ENCODE results near the gene TMEM120A.

The TMEM120A gene

DNA sequence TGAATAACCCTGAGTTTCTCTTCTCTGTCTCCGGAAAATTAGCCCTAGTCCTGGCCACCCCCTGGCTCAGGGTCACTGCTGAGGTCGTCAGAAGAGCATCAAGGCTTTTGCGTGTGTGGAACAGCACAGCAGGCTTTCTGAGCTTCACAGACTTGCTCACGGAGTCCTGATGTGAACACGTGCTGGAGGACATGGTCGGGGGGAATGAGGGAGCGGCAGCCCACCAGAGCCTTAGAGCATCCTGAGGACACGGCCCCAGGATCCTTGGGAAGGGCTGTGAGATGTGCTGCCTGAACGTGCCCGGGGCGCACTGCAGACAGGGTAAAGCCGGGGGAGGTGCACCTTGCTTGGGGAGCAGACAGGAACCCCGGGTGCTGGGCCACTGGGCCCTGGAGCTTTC lies 28.8 kb downstream of the TMEM120A start:
- intact Hi-C loops (cut with DNase I), result no loop called here

DNA sequence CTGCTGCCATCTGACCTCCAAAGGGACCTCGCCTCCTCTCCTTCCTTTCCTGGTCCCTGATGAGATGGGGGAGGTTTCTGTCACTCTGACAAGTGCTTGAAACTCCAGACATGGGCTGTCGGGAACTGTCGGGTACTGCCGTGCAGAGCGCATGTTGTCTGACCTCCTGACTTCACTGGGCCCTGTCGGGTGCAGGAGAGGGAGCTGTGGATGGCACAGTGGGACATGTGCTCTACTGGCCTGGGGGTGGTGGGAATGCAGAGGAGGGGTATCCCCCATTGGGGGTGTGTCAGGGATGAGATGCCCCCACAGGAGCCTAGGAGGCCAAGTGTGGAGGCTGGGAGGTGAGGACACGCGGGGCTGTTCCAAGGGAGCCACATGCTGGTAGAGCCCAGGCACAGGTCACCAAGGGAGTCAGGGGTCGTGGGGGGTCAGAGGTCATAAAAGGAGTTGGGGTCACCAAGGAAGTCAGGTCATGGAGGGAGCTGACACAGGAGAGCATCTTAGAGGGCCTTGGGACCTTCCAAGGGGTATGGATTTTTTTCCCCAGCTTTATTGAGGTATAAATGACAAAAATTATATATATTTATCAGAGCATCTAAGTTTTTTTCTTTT lies 30.9 kb downstream of the TMEM120A start:
- DNase-seq, result no peak
- intact Hi-C loops (cut with DNase I), result no loop called here

More for the DNA sequence above, 28.8 kb downstream of the TMEM120A start:
- peak in 1 of 10 donors; percentile 79 for DNase-seq

GRCh38 chr7:75962607-75963380 lies 31.6 kb downstream of the TMEM120A start:
- intact Hi-C loops (cut with DNase I), result no loop called here

GRCh38 chr7:75961218-75961617 lies 33.2 kb downstream of the TMEM120A start:
- no peak for DNase-seq
- intact Hi-C loops (cut with DNase I), result no loop called here

More at GRCh38 chr7:75962607-75963380, 31.6 kb downstream of the TMEM120A start:
- peak in 1 of 10 donors; percentile 70 for DNase-seq

GRCh38 chr7:75960372-75960771 lies 34.0 kb downstream of the TMEM120A start:
- no peak for DNase-seq
- intact Hi-C loops (cut with DNase I), result no loop called here

GRCh38 chr7:75958802-75959543 lies 35.4 kb downstream of the TMEM120A start:
- intact Hi-C loops (cut with DNase I), result no loop called here
- no peak for DNase-seq

GRCh38 chr7:75957021-75957736 lies 37.2 kb downstream of the TMEM120A start:
- peak in 1 of 10 donors; percentile 71 for DNase-seq
- intact Hi-C loops (cut with DNase I), result no loop called here

- peak in 1 of 10 donors; percentile 74 for DNase-seq
- intact Hi-C loops (cut with DNase I), result no loop called here
These were observed 39.0 kb downstream of the TMEM120A start for GRCh38 chr7:75955331-75955955.

GRCh38 chr7:75953931-75954330 lies 40.5 kb downstream of the TMEM120A start:
- no peak for DNase-seq
- intact Hi-C loops (cut with DNase I), result no loop called here

GRCh38 chr7:75953431-75953830 lies 41.0 kb downstream of the TMEM120A start:
- intact Hi-C loops (cut with DNase I), result no loop called here
- DNase-seq, result no peak

DNA sequence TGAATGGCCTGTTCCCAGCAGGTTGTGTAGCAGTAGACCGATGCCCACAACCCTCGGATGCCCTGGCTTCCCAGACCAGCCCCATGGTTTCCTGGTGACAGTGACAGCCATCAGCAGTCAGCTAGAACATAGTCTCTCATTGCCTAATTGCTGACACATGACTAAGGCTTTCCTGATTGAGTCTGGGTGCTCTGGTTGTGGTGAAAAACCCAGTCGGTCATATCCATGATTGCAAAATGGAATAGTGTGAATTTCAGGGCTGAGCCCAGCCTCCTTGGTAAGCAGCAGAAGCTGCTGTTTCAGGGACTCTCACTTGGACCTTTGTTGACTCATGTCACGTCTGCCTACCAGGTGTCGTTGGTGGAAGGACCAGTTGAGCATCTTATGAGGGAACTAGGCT lies 42.9 kb downstream of the TMEM120A start:
- intact Hi-C loops (cut with DNase I), result no loop called here
- no peak for DNase-seq

DNA sequence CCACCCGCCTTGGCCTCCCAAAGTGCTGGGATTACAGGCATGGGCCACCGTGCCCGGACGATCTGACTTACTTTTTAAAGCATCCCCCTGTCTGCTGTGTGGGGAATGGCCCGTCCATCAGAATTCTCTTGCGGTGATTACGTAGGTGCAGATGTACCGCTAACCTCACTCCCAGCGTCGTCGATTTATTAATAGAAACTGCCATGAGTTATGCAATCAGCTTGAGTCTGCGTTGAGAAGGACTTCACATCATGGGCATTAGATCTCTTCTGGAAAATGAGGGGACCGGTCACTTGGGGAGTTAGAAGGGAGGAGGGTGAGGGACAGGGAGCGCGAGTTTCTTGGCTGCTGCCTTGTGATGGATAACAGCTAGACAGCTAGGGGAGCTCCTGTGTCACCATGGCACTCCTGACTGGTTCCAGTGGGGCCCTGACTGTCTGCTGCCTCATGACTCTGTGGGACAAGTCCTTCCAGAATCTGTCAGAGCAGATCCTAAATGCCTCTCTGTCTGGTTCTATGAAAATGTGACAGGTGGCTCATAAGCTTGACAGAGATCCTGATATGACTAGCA lies 44.2 kb downstream of the TMEM120A start:
- intact Hi-C loops (cut with DNase I), result no loop called here

DNA sequence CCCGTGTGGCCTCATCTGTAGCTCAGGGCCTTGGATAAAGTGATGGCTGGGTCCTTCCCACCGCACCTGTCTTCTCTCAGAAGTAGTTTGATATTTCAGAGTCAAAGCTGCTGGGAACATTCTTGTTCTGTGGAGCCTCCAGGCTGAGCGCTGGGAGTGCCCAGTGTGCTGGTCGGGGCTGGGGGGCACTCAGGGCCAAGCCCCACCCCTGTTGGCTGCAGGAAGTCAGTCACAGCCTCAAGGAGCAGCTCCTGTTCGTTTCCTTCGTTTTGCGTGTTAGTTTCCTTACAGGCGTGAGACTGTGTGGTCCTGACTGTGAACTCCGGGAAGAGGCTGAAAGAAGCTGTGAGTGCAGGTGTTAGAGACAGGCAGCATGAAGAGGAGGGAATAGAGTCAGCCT lies 46.2 kb downstream of the TMEM120A start:
- no peak for DNase-seq
- intact Hi-C loops (cut with DNase I), result no loop called here

More for the DNA sequence above, 44.2 kb downstream of the TMEM120A start:
- DNase-seq, result no peak

- intact Hi-C loops (cut with DNase I), result no loop called here
- peak in 1 of 10 donors; percentile 7 for DNase-seq
These were observed 48.1 kb downstream of the TMEM120A start for GRCh38 chr7:75946207-75946855.

DNA sequence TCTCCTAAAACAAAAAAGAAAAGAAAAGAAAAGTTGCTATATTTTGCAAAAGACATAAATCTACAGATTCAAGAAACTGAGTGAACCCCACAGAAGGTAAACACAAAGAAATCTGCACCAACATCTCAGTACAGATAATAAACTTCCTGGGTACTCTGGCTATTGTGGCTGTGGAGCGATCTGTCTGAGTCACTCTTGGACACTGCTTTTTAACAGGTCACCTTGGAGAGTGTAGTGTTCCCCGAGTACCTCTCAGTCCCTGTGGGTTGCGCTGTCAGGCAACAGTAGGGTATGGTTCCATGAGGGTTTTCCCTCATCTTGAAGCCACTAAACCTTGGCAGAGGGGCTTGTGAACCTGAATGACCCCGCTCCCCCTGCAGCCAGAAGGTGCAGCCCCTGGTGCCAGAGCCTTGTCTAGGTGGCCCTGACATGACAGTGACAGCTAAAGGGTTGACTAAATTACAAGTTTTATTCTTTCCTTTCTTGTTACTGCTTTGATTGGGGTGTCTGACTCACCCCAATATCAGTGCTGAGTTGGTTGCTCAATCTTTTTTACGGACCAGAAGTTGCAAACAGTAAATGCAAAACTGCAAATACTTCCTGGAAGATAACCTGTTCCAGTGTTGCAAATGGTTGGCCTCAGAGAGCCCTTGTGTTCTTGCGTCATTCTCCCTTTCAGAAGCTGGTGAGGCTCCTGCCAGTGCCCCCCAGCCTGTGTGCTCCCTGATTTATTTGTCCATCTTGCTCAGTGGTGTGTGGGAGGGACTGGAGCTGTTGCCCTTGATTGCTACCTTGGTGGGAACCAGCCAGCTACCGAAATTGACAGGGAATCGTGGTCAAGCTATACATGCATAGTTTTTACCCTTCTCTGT lies 48.9 kb downstream of the TMEM120A start:
- peak in 1 of 10 donors; percentile 19 for DNase-seq
- intact Hi-C loops (cut with DNase I), result no loop called here

DNA sequence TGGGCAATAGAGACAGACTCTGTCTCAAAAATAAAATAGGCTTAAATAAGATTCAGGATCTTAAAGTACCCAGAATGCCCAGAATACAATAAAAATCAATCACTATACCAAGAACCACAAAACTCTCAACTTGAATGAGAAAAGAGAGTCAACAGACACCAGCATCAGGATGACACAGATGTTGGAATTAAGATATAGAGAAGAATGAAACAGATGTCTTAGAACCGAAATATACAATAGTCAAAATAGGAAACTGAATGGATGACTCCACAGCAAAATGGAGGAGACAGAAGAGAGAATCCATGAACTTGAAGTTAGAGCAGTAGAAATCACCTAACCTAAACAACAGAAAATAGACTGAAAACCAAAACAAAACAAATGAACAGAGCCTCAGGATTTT lies 49.9 kb downstream of the TMEM120A start:
- intact Hi-C loops (cut with DNase I), result no loop called here
- no peak for DNase-seq

- DNase-seq, result no peak
- intact Hi-C loops (cut with DNase I), result no loop called here
These were observed 50.5 kb downstream of the TMEM120A start for GRCh38 chr7:75943864-75944263.

DNA sequence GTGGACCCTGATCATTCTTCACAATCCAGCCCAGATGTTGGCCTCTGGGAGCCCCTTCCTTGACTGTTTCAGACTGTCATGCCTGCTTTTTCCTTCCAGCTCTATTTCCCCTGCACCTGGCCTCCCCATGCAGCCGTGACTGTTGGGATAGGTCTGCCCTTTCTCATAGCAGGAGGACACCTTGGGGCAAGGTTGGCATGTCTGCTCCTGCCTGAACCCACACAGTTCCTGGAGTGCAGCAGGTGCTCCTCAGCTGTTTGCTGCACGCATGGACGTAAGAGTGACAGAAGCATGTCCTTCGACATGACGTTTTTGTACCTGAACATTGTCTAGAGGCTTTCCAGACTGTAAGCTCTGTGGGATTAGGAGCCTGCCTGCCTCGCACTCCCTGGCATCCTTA lies 55.5 kb downstream of the TMEM120A start:
- intact Hi-C loops (cut with DNase I), result no loop called here
- DNase-seq, result no peak
